K562 (cell line): ENCODE results near the gene CAMK2G.

Experiments
- BCL6 ChIP-seq: fragments of 250-450 bp; sonication (Bioruptor Pico); IDR thresholded peaks from 2 replicates; pipeline ENCODE4 v1.4.0; 2020
- E2F5 ChIP-seq: sonication (generic); formaldehyde crosslinking; IDR thresholded peaks from 2 replicates; pipeline ENCODE4 v1.8.0; 2022; ENCODE audit warnings: mild to moderate bottlenecking, missing genetic modification reagents

GRCh38 chr10:73798087-73798486, 76.3 kb downstream of the CAMK2G start:
- TF ChIP-seq E2F5 (CRISPR knock-in tag) = no peak
- no peak for TF ChIP-seq BCL6 (CRISPR knock-in tag)
